HFFc6 (cell line): ENCODE measurements around the gene AKT3. TPM values are rescaled to one million over a fixed set of nuclear protein-coding genes. Genes with fewer than 3 reads are reported as not detected.

ENCODE experiments used
- DNase-seq: peaks from one replicate; pipeline ENCODE4 v3.0.0-alpha.2; 2018
- H3K27ac Mint-ChIP-seq: 2 replicates; pipeline ENCODE4 v1.8.0; 2020; ENCODE audit warnings: mild to moderate bottlenecking, mixed read lengths
- H3K27me3 Mint-ChIP-seq: 2 replicates; pipeline ENCODE4 v1.8.0; 2021; ENCODE audit warnings: mild to moderate bottlenecking, moderate library complexity, mixed read lengths; ENCODE audit not compliant: insufficient read depth
- H3K36me3 Mint-ChIP-seq: 2 replicates; pipeline ENCODE4 v1.8.0; 2021; ENCODE audit warnings: low read depth, mixed read lengths
- H3K4me1 Mint-ChIP-seq: 2 replicates; pipeline ENCODE4 v1.8.0; 2020; ENCODE audit warnings: low read depth, mixed read lengths
- H3K4me3 Mint-ChIP-seq: 2 replicates; pipeline ENCODE4 v1.8.0; 2020; ENCODE audit warnings: mild to moderate bottlenecking, moderate library complexity, mixed read lengths
- H3K9me3 Mint-ChIP-seq: 2 replicates; pipeline ENCODE4 v1.8.0; 2020; ENCODE audit warnings: mild to moderate bottlenecking, mixed read lengths
- CTCF ChIP-seq: fragments of 200-600 bp; sonication (generic); IDR thresholded peaks from 2 replicates; pipeline ENCODE4 v1.5.0; 2021; ENCODE audit warnings: antibody characterized with exemption, mild to moderate bottlenecking
- total RNA-seq, 6 experiments: library from RNA; stranded (reverse); fragmentation: NEBNext Ultra II Directional; extraction: Animal tissue kit (Norgen Biotek cat#: 25700); gene quantifications; 2 replicates in 1 of 6; 3 replicates in 5 of 6; pipeline ENCODE4 v1.2.3, GENCODE V29; 2021

Gene AKT3
- total RNA-seq, 6 experiments from 2014 or later: 66.8 to 85.4 (median 75.1) TPM

GRCh38 chr1:243568793-243569192 lies 281.2 kb downstream of the AKT3 start:
- peak; percentile 49 for DNase-seq
- peak overlapping the region; percentile 90 for H3K27ac Mint-ChIP-seq
- TF ChIP-seq CTCF: no peak
- H3K9me3 Mint-ChIP-seq: no peaks in the 10 kb centered on the region
- H3K36me3 Mint-ChIP-seq: peaks cover 33% of the 10 kb centered on the region
- H3K4me3 Mint-ChIP-seq: peak overlapping the region; percentile 68
- H3K4me1 Mint-ChIP-seq: peaks cover 42% of the 10 kb centered on the region
- H3K27me3 Mint-ChIP-seq: no peaks in the 10 kb centered on the region; the same call in 1 of the 2 replicates

GRCh38 chr1:243564814-243565213 lies 285.2 kb downstream of the AKT3 start:
- no peak for DNase-seq
- H3K27me3 Mint-ChIP-seq: no peaks in the 10 kb centered on the region
- no peak for TF ChIP-seq CTCF
- peaks cover 5% of the 10 kb centered on the region; the same call in 1 of the 2 replicates for H3K9me3 Mint-ChIP-seq
- peaks cover 47% of the 10 kb centered on the region for H3K4me1 Mint-ChIP-seq
- peaks cover 24% of the 10 kb centered on the region for H3K36me3 Mint-ChIP-seq
- H3K4me3 Mint-ChIP-seq: no peak overlapping the region
- no peak overlapping the region for H3K27ac Mint-ChIP-seq

GRCh38 chr1:243563732-243564131 lies 286.3 kb downstream of the AKT3 start:
- peaks cover 47% of the 10 kb centered on the region for H3K4me1 Mint-ChIP-seq

GRCh38 chr1:243562473-243562872 lies 287.6 kb downstream of the AKT3 start:
- no peak overlapping the region for H3K27ac Mint-ChIP-seq
- peaks cover 37% of the 10 kb centered on the region for H3K4me1 Mint-ChIP-seq
- no peak overlapping the region for H3K4me3 Mint-ChIP-seq
- no peaks in the 10 kb centered on the region for H3K27me3 Mint-ChIP-seq
- H3K36me3 Mint-ChIP-seq: peaks cover 26% of the 10 kb centered on the region
- H3K9me3 Mint-ChIP-seq: peaks cover 5% of the 10 kb centered on the region; the same call in 1 of the 2 replicates
- TF ChIP-seq CTCF: no peak
- DNase-seq: no peak

More at GRCh38 chr1:243563732-243564131, 286.3 kb downstream of the AKT3 start:
- peaks cover 26% of the 10 kb centered on the region for H3K36me3 Mint-ChIP-seq
- H3K27ac Mint-ChIP-seq: no peak overlapping the region
- no peak for TF ChIP-seq CTCF
- H3K9me3 Mint-ChIP-seq: peaks cover 5% of the 10 kb centered on the region; the same call in 1 of the 2 replicates
- no peaks in the 10 kb centered on the region for H3K27me3 Mint-ChIP-seq
- no peak overlapping the region for H3K4me3 Mint-ChIP-seq
- no peak for DNase-seq

GRCh38 chr1:243561588-243562319 lies 288.3 kb downstream of the AKT3 start:
- peaks cover 37% of the 10 kb centered on the region for H3K4me1 Mint-ChIP-seq
- peaks cover 26% of the 10 kb centered on the region for H3K36me3 Mint-ChIP-seq
- H3K9me3 Mint-ChIP-seq: peaks cover 5% of the 10 kb centered on the region; the same call in 1 of the 2 replicates
- DNase-seq: no peak
- no peak overlapping the region for H3K4me3 Mint-ChIP-seq
- H3K27ac Mint-ChIP-seq: no peak overlapping the region
- TF ChIP-seq CTCF: no peak
- H3K27me3 Mint-ChIP-seq: no peaks in the 10 kb centered on the region
